DND-41 (cell line): Measurements from ENCODE around the gene MMP20.

Experiments
- EZH2 ChIP-seq: IDR thresholded peaks from 3 replicates; pipeline ENCODE4 v1.6.1; 2012; ENCODE audit warnings: borderline replicate concordance, low read depth, mild to moderate bottlenecking, moderate library complexity, low read length, inconsistent platforms; ENCODE audit not compliant: severe bottlenecking
- TF ChIP-seq, protein P1 (sequence below): IDR thresholded peaks from 2 replicates; pipeline ENCODE4 v1.5.1; 2012; ENCODE audit warnings: borderline replicate concordance, low read length, moderate library complexity, mild to moderate bottlenecking; ENCODE audit not compliant: poor library complexity, severe bottlenecking; ENCODE audit errors: extremely low read depth

GRCh38 chr11:102539567-102539966, 85.6 kb downstream of the MMP20 start:
- TF ChIP-seq, protein P1, sequence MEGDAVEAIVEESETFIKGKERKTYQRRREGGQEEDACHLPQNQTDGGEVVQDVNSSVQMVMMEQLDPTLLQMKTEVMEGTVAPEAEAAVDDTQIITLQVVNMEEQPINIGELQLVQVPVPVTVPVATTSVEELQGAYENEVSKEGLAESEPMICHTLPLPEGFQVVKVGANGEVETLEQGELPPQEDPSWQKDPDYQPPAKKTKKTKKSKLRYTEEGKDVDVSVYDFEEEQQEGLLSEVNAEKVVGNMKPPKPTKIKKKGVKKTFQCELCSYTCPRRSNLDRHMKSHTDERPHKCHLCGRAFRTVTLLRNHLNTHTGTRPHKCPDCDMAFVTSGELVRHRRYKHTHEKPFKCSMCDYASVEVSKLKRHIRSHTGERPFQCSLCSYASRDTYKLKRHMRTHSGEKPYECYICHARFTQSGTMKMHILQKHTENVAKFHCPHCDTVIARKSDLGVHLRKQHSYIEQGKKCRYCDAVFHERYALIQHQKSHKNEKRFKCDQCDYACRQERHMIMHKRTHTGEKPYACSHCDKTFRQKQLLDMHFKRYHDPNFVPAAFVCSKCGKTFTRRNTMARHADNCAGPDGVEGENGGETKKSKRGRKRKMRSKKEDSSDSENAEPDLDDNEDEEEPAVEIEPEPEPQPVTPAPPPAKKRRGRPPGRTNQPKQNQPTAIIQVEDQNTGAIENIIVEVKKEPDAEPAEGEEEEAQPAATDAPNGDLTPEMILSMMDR = no peak
- TF ChIP-seq EZH2 = no peak
